ENCODE measurements around the gene KDM4C. TPM values are rescaled to one million over a fixed set of nuclear protein-coding genes. Genes with fewer than 3 reads are reported as not detected.

KDM4C gene
- total RNA-seq, 1 donor from 2014 or later, result 16.5 TPM

DNA sequence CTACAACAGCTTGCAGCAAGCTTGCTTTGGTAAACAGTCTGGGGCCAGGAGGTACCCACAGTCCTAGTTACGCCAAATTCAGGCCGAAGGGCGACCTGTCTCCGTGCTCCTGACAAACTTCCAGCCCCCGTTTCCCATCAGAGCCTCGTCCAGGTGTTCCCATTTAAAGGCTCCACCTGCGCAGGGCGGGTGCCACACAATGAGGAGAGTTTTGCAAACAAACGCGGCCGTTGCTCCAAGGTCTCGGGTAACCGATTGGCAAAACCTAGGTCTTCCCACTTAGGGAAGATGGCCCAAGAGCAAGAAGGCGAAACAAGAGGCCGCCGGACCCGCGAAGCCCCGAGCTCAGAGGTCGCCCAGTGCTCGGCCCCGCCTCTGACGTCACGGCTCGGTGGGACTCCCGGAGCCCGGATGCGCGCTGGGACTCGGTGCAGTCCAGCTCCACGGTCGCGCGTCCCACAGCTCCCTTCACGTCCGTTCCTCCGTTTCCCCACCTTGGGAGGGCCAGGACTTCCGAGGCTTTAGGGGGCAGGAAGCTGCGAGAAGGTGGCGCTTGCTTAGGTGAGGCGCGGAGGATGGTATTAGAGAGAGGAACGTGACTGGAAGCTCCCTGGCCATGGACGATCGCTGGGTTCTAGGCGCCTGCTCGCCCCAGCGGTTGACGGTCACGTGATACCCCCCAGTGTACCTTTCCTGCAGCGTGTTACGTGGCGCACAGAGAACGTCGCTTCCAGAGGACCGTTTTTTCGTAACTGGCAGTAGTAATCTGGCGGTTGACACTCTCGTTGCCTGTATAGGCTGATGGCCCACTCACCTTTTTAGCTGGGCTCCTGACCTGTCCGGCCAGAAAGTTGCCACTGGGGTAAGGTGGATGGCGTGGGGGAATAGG, 41.8 kb upstream of the KDM4C start:
- no peaks in the 10 kb centered on the region for H3K4me1 Mint-ChIP-seq (ENCODE audit: unreplicated experiment)
- no peaks in the 10 kb centered on the region for H3K36me3 Mint-ChIP-seq
- peak overlapping the region; percentile 72 for H3K4me3 Mint-ChIP-seq
- no peak for DNase-seq (ENCODE audit: extremely low spot score, unreplicated experiment)
- H3K27ac Mint-ChIP-seq, result peak overlapping the region; percentile 50
- no peaks in the 10 kb centered on the region for H3K27me3 Mint-ChIP-seq
- TF ChIP-seq, protein P1, sequence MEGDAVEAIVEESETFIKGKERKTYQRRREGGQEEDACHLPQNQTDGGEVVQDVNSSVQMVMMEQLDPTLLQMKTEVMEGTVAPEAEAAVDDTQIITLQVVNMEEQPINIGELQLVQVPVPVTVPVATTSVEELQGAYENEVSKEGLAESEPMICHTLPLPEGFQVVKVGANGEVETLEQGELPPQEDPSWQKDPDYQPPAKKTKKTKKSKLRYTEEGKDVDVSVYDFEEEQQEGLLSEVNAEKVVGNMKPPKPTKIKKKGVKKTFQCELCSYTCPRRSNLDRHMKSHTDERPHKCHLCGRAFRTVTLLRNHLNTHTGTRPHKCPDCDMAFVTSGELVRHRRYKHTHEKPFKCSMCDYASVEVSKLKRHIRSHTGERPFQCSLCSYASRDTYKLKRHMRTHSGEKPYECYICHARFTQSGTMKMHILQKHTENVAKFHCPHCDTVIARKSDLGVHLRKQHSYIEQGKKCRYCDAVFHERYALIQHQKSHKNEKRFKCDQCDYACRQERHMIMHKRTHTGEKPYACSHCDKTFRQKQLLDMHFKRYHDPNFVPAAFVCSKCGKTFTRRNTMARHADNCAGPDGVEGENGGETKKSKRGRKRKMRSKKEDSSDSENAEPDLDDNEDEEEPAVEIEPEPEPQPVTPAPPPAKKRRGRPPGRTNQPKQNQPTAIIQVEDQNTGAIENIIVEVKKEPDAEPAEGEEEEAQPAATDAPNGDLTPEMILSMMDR (conservative IDR thresholded peaks at IDR 0.05), result no peak
- H3K9me3 Mint-ChIP-seq, result no peaks in the 10 kb centered on the region

DNA sequence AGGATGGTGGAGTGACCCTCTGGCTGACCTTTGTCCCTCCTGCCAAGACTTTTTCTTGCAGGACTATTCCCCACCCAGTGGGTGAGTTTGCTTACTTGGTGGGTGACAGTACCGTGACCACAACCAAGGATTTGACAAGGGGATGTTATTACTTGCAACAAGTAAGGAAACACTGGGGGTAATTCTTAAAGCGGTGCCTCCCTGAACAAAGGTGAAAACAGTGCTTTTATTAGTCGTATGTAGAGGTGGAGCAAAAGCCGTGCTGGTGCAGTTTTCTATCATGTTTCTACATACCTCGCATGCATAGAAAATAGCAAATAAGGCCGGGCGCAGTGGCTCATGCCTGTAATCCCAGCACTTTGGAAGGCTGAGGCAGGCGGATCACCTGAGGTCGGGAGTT, 41.0 kb upstream of the KDM4C start:
- H3K27ac Mint-ChIP-seq, result peak overlapping the region; percentile 50
- no peak for DNase-seq (ENCODE audit: extremely low spot score, unreplicated experiment)
- H3K27me3 Mint-ChIP-seq, result no peaks in the 10 kb centered on the region
- TF ChIP-seq, protein P1 (conservative IDR thresholded peaks at IDR 0.05), result no peak
- H3K9me3 Mint-ChIP-seq, result no peaks in the 10 kb centered on the region
- no peak overlapping the region for H3K4me3 Mint-ChIP-seq
- H3K4me1 Mint-ChIP-seq (ENCODE audit: unreplicated experiment), result no peaks in the 10 kb centered on the region
- H3K36me3 Mint-ChIP-seq, result no peaks in the 10 kb centered on the region

DNA sequence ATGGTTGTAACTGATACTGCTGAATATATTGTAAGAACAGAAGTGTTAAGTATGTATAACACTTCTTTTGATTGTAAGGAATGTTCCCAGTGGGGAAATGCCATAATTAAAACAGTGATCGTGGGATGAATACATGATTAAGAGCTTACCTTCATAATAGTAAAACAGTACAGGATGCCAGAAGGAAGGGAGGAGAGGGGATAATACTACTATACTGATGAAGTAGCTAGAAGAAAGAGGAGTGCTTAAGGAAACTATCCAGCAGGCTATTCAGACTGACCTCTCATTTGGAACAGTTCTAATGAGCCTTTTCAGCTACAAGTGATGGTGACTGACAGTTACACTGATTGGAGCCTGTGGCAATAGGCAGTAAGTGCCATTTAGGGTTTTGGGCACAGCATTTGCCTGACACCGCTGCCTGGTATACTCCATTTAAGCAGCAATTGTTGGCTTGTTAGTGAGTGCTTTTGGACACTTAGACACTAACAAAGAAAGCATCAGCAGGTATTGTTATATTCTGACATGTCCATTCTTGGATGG, 33.8 kb upstream of the KDM4C start:
- no peaks in the 10 kb centered on the region for H3K4me1 Mint-ChIP-seq (ENCODE audit: unreplicated experiment)
- TF ChIP-seq, protein P1 (conservative IDR thresholded peaks at IDR 0.05), result no peak
- no peaks in the 10 kb centered on the region for H3K36me3 Mint-ChIP-seq
- no peak overlapping the region for H3K27ac Mint-ChIP-seq
- H3K9me3 Mint-ChIP-seq, result no peaks in the 10 kb centered on the region
- H3K27me3 Mint-ChIP-seq, result no peaks in the 10 kb centered on the region
- no peak for DNase-seq (ENCODE audit: extremely low spot score, unreplicated experiment)
- H3K4me3 Mint-ChIP-seq, result no peak overlapping the region

DNA sequence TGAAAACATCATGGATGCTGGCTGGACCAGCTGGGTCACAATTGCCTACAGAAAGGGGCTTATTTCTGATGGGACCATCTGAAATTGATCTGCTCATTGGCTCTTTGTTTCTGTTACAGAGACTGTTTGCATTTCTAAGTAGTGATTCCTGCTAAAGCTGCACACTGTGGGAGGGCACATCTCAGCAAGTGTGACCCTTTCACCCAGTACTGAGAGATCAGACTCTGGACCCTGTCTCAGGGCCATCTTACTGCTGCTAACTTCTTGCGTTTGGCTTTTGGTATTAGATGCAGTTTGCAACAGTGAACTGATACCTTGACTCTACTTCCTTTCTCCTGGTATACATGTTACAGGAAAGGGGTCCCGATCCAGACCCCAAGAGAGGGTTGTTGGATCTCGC, 24.5 kb upstream of the KDM4C start:
- DNase-seq (ENCODE audit: extremely low spot score, unreplicated experiment), result no peak
- TF ChIP-seq, protein P1 (conservative IDR thresholded peaks at IDR 0.05), result no peak
- Mint-ChIP-seq H3K9me3 (no peaks in the 10 kb centered on the region), H3K36me3 (no peaks in the 10 kb centered on the region), H3K27ac (no peak overlapping the region), H3K4me3 (no peak overlapping the region), H3K27me3 (no peaks in the 10 kb centered on the region), H3K4me1 (ENCODE audit: unreplicated experiment) (no peaks in the 10 kb centered on the region)

DNA sequence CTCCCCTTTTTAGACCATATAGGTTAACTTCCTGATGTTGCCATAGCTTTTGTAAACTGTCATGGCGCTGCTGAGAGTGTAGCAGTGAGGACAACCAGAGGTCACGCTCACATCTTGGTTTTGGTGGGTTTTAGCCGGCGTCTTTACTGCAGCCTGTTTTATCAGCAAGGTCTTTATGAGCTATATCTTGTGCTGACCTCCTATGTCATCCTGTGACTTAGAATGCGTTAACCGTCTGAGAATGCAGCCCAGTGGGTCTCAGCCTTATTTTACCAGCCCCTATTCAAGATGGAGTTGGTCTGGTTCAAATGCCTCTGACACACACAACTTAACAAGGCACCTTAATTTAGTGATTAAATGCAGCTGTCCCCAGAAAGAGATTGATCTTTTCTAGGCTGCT, 23.9 kb upstream of the KDM4C start:
- Mint-ChIP-seq H3K27me3 (no peaks in the 10 kb centered on the region), H3K4me3 (no peak overlapping the region), H3K9me3 (no peaks in the 10 kb centered on the region), H3K27ac (no peak overlapping the region), H3K4me1 (ENCODE audit: unreplicated experiment) (no peaks in the 10 kb centered on the region), H3K36me3 (no peaks in the 10 kb centered on the region)
- DNase-seq (ENCODE audit: extremely low spot score, unreplicated experiment), result no peak
- TF ChIP-seq, protein P1 (conservative IDR thresholded peaks at IDR 0.05), result no peak
